H1 (cell line): ENCODE measurements around the gene FGD5. TPM values are rescaled to one million over a fixed set of nuclear protein-coding genes. Genes with fewer than 3 reads are reported as not detected.

Experiments
- CTCF ChIA-PET: fragments of 300-600 bp; sonication (Branson Sonifier 250); formaldehyde crosslinking; loops from one replicate; lab custom pipeline; 2021; ENCODE audit not compliant: partially characterized antibody; lab: Charles Lee
- POLR2A ChIA-PET: fragments of 300-600 bp; sonication (Branson Sonifier 250); formaldehyde crosslinking; loops from one replicate; lab custom pipeline; 2021; ENCODE audit warnings: inconsistent platforms; ENCODE audit not compliant: partially characterized antibody; lab: Charles Lee
- DNase-seq, 2 experiments: peaks; one replicate each; pipeline versions ENCODE4 v3.0.0 to v3.0.0-alpha.2; 2010 to 2022; ENCODE audit warnings: low spot score in 2 of 2, low read depth in 1 of 2, mixed read lengths in 1 of 2
- FAIRE-seq: peaks from 2 replicates; lab custom pipeline; 2011; peaks lifted over from hg19 to GRCh38; lab: Jason Lieb, UNC
- H2AFZ ChIP-seq: 2 replicates; pipeline ENCODE4 v1.8.1; 2012; ENCODE audit warnings: low read length, inconsistent platforms
- H2AK5ac ChIP-seq: 2 replicates; pipeline ENCODE4 v1.6.1; 2013; ENCODE audit warnings: low read depth, low read length
- H2BK120ac ChIP-seq: replicated peaks from 2 replicates; pipeline ENCODE3; 2013; ENCODE audit warnings: low read depth, low read length, inconsistent platforms
- H2BK12ac ChIP-seq: 2 replicates; pipeline ENCODE4 v1.6.1; 2013; ENCODE audit warnings: low read depth, low read length
- H2BK15ac ChIP-seq: 2 replicates; pipeline ENCODE4 v1.6.1; 2013; ENCODE audit warnings: low read length
- H2BK20ac ChIP-seq: 2 replicates; pipeline ENCODE4 v1.6.1; 2013; ENCODE audit warnings: low read length
- H2BK5ac ChIP-seq: 2 replicates; pipeline ENCODE4 v1.6.1; 2013; ENCODE audit warnings: low read depth, low read length
- H3K14ac ChIP-seq: 2 replicates; pipeline ENCODE4 v1.6.1; 2013; ENCODE audit warnings: inconsistent platforms; ENCODE audit not compliant: insufficient read length
- H3K18ac ChIP-seq: 2 replicates; pipeline ENCODE4 v1.6.1; 2013; ENCODE audit warnings: low read length; ENCODE audit errors: extremely low read depth
- H3K23ac ChIP-seq: 2 replicates; pipeline ENCODE4 v1.6.1; 2013; ENCODE audit warnings: inconsistent platforms; ENCODE audit not compliant: insufficient read length
- H3K23me2 ChIP-seq: 2 replicates; pipeline ENCODE4 v1.6.1; 2013; ENCODE audit warnings: low read depth, low read length
- H3K27ac ChIP-seq: 2 replicates; pipeline ENCODE4 v1.6.1; 2011; ENCODE audit warnings: low read depth, low read length, inconsistent platforms
- H3K27me3 ChIP-seq, 4 experiments: replicated peaks in 1 of 4; 1 replicate in 1 of 4; 2 replicates in 3 of 4; pipeline versions ENCODE4 v1.6.1 to v1.8.1; 2011 to 2013; ENCODE audit warnings: low read length in 3 of 4, mild to moderate bottlenecking in 3 of 4, inconsistent platforms in 2 of 4, mixed read lengths in 2 of 4, moderate library complexity in 1 of 4; ENCODE audit not compliant: control insufficient read depth in 3 of 4, insufficient read depth in 3 of 4; ENCODE audit errors: extremely low read depth in 1 of 4
- H3K36me3 ChIP-seq, 4 experiments: 2 replicates each; pipeline versions ENCODE4 v1.6.1 to v1.8.1; 2011 to 2013; ENCODE audit warnings: mild to moderate bottlenecking in 4 of 4, low read length in 3 of 4, moderate library complexity in 2 of 4, control low read depth in 1 of 4, inconsistent platforms in 1 of 4; ENCODE audit not compliant: insufficient read depth in 4 of 4, control insufficient read depth in 2 of 4
- H3K4ac ChIP-seq: replicated peaks from 2 replicates; pipeline ENCODE3; 2013; ENCODE audit warnings: low read length, low read depth, mixed read lengths, inconsistent platforms; ENCODE audit not compliant: insufficient read length
- H3K4me1 ChIP-seq, 4 experiments: replicated peaks in 1 of 4; 1 replicate in 1 of 4; 2 replicates in 3 of 4; pipeline versions ENCODE4 v1.6.1 to v1.8.1; 2011 to 2013; ENCODE audit warnings: low read length in 3 of 4, inconsistent platforms in 2 of 4, mixed read lengths in 1 of 4; ENCODE audit not compliant: insufficient read depth in 4 of 4, control insufficient read depth in 3 of 4
- H3K4me2 ChIP-seq, 2 experiments: 2 replicates each; pipeline versions ENCODE4 v1.6.1 to v1.8.1; 2011 to 2013; ENCODE audit warnings: low read depth in 2 of 2, low read length in 2 of 2, control low read depth in 1 of 2, inconsistent platforms in 1 of 2, mild to moderate bottlenecking in 1 of 2; ENCODE audit not compliant: insufficient read depth in 1 of 2
- H3K4me3 ChIP-seq, 4 experiments: fragments of 200-600, 300-600 bp in 1 of 4; sonication (generic), shearing (Covaris generic), sonication (Bioruptor Twin) in 1 of 4; 2 replicates each; pipeline versions ENCODE4 v1.5.1 to v1.8.1; 2011 to 2016; ENCODE audit warnings: low read length in 4 of 4, low read depth in 3 of 4, control low read depth in 2 of 4, inconsistent platforms in 2 of 4, mild to moderate bottlenecking in 2 of 4, mixed read lengths in 1 of 4, moderate library complexity in 1 of 4; ENCODE audit not compliant: insufficient read depth in 2 of 4; ENCODE audit errors: extremely low read depth in 1 of 4
- H3K56ac ChIP-seq: replicated peaks from 2 replicates; pipeline ENCODE3; 2013; ENCODE audit warnings: low read depth, mild to moderate bottlenecking, mixed read lengths, low read length, inconsistent platforms; ENCODE audit not compliant: insufficient read length
- H3K79me1 ChIP-seq: 2 replicates; pipeline ENCODE4 v1.6.1; 2013; ENCODE audit warnings: low read depth, low read length, control low read depth
- H3K79me2 ChIP-seq, 2 experiments: 2 replicates each; pipeline versions ENCODE4 v1.6.1 to v1.8.1; 2012 to 2013; ENCODE audit warnings: low read length in 2 of 2, mild to moderate bottlenecking in 2 of 2, inconsistent platforms in 1 of 2; ENCODE audit not compliant: insufficient read depth in 2 of 2, control insufficient read depth in 1 of 2
- H3K9ac ChIP-seq, 4 experiments: replicated peaks in 1 of 4; 1 replicate in 1 of 4; 2 replicates in 3 of 4; pipeline versions ENCODE4 v1.6.1 to v1.8.1; 2011 to 2013; ENCODE audit warnings: low read depth in 3 of 4, low read length in 3 of 4, control low read depth in 2 of 4, mild to moderate bottlenecking in 2 of 4, moderate library complexity in 2 of 4, inconsistent platforms in 1 of 4; ENCODE audit errors: extremely low read depth in 1 of 4
- H3K9me3 ChIP-seq, 2 experiments: 2 replicates each; pipeline versions ENCODE4 v1.6.1 to v1.8.1; 2012 to 2013; ENCODE audit warnings: mild to moderate bottlenecking in 2 of 2, moderate library complexity in 2 of 2, control low read depth in 1 of 2, inconsistent platforms in 1 of 2, low read depth in 1 of 2, low read length in 1 of 2, mixed read lengths in 1 of 2; ENCODE audit not compliant: insufficient read depth in 2 of 2
- H4K20me1 ChIP-seq, 2 experiments: replicated peaks in 1 of 2; 2 replicates each; pipeline versions ENCODE3 to v1.8.1; 2011 to 2013; ENCODE audit warnings: inconsistent platforms in 2 of 2, low read length in 2 of 2, mild to moderate bottlenecking in 1 of 2; ENCODE audit not compliant: insufficient read depth in 2 of 2, control insufficient read depth in 1 of 2
- H4K5ac ChIP-seq: 2 replicates; pipeline ENCODE4 v1.6.1; 2013; ENCODE audit warnings: low read length, low read depth, mixed read lengths, inconsistent platforms; ENCODE audit not compliant: insufficient read length
- H4K8ac ChIP-seq: 2 replicates; pipeline ENCODE4 v1.8.0; 2013; ENCODE audit warnings: mild to moderate bottlenecking, moderate library complexity, low read length, inconsistent platforms; ENCODE audit not compliant: insufficient read depth; ENCODE audit errors: extremely low read depth
- H4K91ac ChIP-seq: replicated peaks from 2 replicates; pipeline ENCODE3; 2013; ENCODE audit warnings: low read length, mixed read lengths, inconsistent platforms; ENCODE audit not compliant: insufficient read length
- GTF2F1 ChIP-seq: IDR thresholded peaks from 2 replicates; pipeline ENCODE4 v1.6.1; 2012; ENCODE audit warnings: low read depth, low read length, improper control_type of control experiment, borderline replicate concordance
- JUN ChIP-seq: IDR thresholded peaks from 2 replicates; pipeline ENCODE4 v1.6.1; 2011; ENCODE audit warnings: low read depth, mild to moderate bottlenecking, improper control_type of control experiment, low read length
- JUND ChIP-seq: IDR thresholded peaks from 2 replicates; pipeline ENCODE4 v1.6.1; 2011; ENCODE audit warnings: mild to moderate bottlenecking, improper control_type of control experiment, low read length
- KDM4A ChIP-seq: IDR thresholded peaks from one replicate; pipeline ENCODE4 v1.7.1; 2012; ENCODE audit warnings: low read depth, mild to moderate bottlenecking, moderate library complexity, low read length, inconsistent platforms; ENCODE audit not compliant: severe bottlenecking
- KDM5A ChIP-seq: fragments of 200-600 bp; IDR thresholded peaks from 2 replicates; pipeline ENCODE4 v1.7.1; 2012; ENCODE audit warnings: mild to moderate bottlenecking, low read length, inconsistent platforms, mixed read lengths
- POLR2AphosphoS5 ChIP-seq: IDR thresholded peaks from 2 replicates; pipeline ENCODE4 v1.6.1; 2011; ENCODE audit warnings: low read depth, low read length
- RAD21 ChIP-seq, 2 experiments: IDR thresholded peaks in 1 of 2; conservative IDR thresholded peaks in 1 of 2; 2 replicates each; pipeline ENCODE4 v1.6.1; 2011; ENCODE audit warnings: low read depth in 2 of 2, low read length in 2 of 2, improper control_type of control experiment in 1 of 2, inconsistent platforms in 1 of 2, mild to moderate bottlenecking in 1 of 2, moderate library complexity in 1 of 2
- RFX5 ChIP-seq: IDR thresholded peaks from 2 replicates; pipeline ENCODE4 v1.6.1; 2011; ENCODE audit warnings: low read depth, low read length, improper control_type of control experiment, borderline replicate concordance
- RNF2 ChIP-seq: fragments of 200-900, 300-1000 bp; sonication (generic); IDR thresholded peaks from 2 replicates; pipeline ENCODE4 v1.7.1; 2016; ENCODE audit warnings: borderline replicate concordance, low read depth, mild to moderate bottlenecking, antibody characterized with exemption, low read length; ENCODE audit not compliant: poor library complexity, severe bottlenecking; ENCODE audit errors: missing control alignments
- SAP30 ChIP-seq: fragments of 300-600 bp; sonication (generic); IDR thresholded peaks from 2 replicates; pipeline ENCODE4 v1.7.1; 2012; ENCODE audit warnings: low read length, moderate library complexity, mild to moderate bottlenecking, inconsistent platforms; ENCODE audit not compliant: insufficient read depth, insufficient replicate concordance
- SIX5 ChIP-seq: IDR thresholded peaks from 2 replicates; pipeline ENCODE4 v1.6.1; 2011; ENCODE audit warnings: mild to moderate bottlenecking, low read depth, low read length
- SP4 ChIP-seq: IDR thresholded peaks from 2 replicates; pipeline ENCODE4 v1.6.1; 2012; ENCODE audit warnings: low read length, inconsistent platforms
- SUZ12 ChIP-seq: fragments of 200-600 bp; sonication (generic); IDR thresholded peaks from 2 replicates; pipeline ENCODE4 v1.6.1; 2012; ENCODE audit warnings: mild to moderate bottlenecking, inconsistent platforms, low read length, moderate library complexity, mixed read lengths
- TAF7 ChIP-seq: optimal IDR thresholded peaks from 2 replicates; pipeline ENCODE3; 2011; ENCODE audit warnings: low read depth, mild to moderate bottlenecking, inconsistent platforms, low read length, moderate library complexity, borderline replicate concordance
- WGBS, 2 experiments: shearing (Covaris generic) in 1 of 2; methylation state at CpG; one replicate each; pipeline versions ENCODE4 v1.1.6 to v1.1.7; 2013 to 2015; ENCODE audit warnings: low lambda C conversion rate in 2 of 2, mixed read lengths in 2 of 2, inconsistent platforms in 1 of 2, low coverage in 1 of 2, missing lambda C conversion rate in 1 of 2; ENCODE audit not compliant: insufficient replicate concordance in 2 of 2, insufficient coverage in 1 of 2, insufficient read length in 1 of 2; ENCODE audit errors: extremely low coverage in 1 of 2, missing lambda C conversion rate in 1 of 2; 5-methylcytosine and 5-hydroxymethylcytosine counted together
- polyA plus RNA-seq, 7 experiments: library from polyadenylated mRNA; depleted of rRNA in 3 of 7; stranded (reverse) in 5 of 7; unstranded in 2 of 7; fragments of >200 nt in 5 of 7; fragments of 200-250 nt in 2 of 7; gene quantifications; 1 replicate in 5 of 7; 2 replicates in 1 of 7; 4 replicates in 1 of 7; pipeline versions ENCODE4 v1.2.1 to v1.2.3, GENCODE V29; 2011 to 2013; ENCODE audit warnings: missing spikeins in 2 of 7, mixed read lengths in 2 of 7
- total RNA-seq: library from RNA; stranded (reverse); fragmentation: NEBNext Ultra II Directional; extraction: Animal tissue kit (Norgen Biotek cat#: 25700); gene quantifications from 2 replicates; pipeline ENCODE4 v1.2.1, GENCODE V29; 2021

Gene FGD5
- total and polyA plus RNA-seq, 2 of the 8 experiments (the other 6 are each of a cell fraction or from before 2014, with no cell fraction given), result 4.7 to 14.3 TPM

GRCh38 chr3:14841836-14842235 lies 23.1 kb downstream of the FGD5 start:
- H2BK15ac ChIP-seq, result no peak overlapping the region
- no peaks in the 10 kb centered on the region for H3K79me2 ChIP-seq
- H2BK12ac ChIP-seq, result no peak overlapping the region
- no peak overlapping the region for H3K4ac ChIP-seq
- no peak overlapping the region for H3K56ac ChIP-seq
- H3K14ac ChIP-seq, result no peak overlapping the region
- peak overlapping the region; percentile 27; the same call in 1 of the 2 replicates for H3K18ac ChIP-seq
- no peaks in the 10 kb centered on the region for H3K23me2 ChIP-seq
- H3K36me3 ChIP-seq, result no peaks in the 10 kb centered on the region
- no peak overlapping the region for H3K23ac ChIP-seq
- no peak overlapping the region for H2AK5ac ChIP-seq
- DNase-seq, result no peak
- H2BK120ac ChIP-seq, result no peak overlapping the region
- no peak overlapping the region for H2AFZ ChIP-seq
- H3K9ac ChIP-seq, result no peak overlapping the region
- H4K5ac ChIP-seq, result no peak overlapping the region
- no peak overlapping the region for H2BK20ac ChIP-seq
- no peaks in the 10 kb centered on the region for H3K27me3 ChIP-seq
- FAIRE-seq, result no peak
- H3K27ac ChIP-seq, result no peak overlapping the region
- POLR2A ChIA-PET, result no interaction called here
- no peak overlapping the region for H4K8ac ChIP-seq
- no peak overlapping the region for H2BK5ac ChIP-seq
- H4K20me1 ChIP-seq, result no peaks in the 10 kb centered on the region
- H3K4me1 ChIP-seq, result peaks cover 1 to 11% (median 8%) of the 10 kb centered on the region in 4 experiments; a peak in 5 of 7 replicates
- WGBS, 2 experiments, result 77% methylated on average over 9 of the region's 9 CpGs; no CpG with 5 or more reads in 1 of the 2 experiments
- H3K79me1 ChIP-seq, result peaks cover 4% of the 10 kb centered on the region; the same call in 1 of the 2 replicates
- CTCF ChIA-PET, result interaction anchor here (1.0 to 10.3 kb wide), 6 partner anchors 10 to 60 kb away, joined by 3 to 109 read pairs (median 4); no protein-coding TSS in a partner anchor
- H3K4me3 ChIP-seq, result no peak overlapping the region
- no peak overlapping the region for H4K91ac ChIP-seq
- H3K9me3 ChIP-seq, result no peaks in the 10 kb centered on the region; a peak in 1 of 4 replicates
- H3K4me2 ChIP-seq, result no peak overlapping the region
- TF ChIP-seq KDM4A, result no peak
- no peak for TF ChIP-seq RNF2
- TF ChIP-seq TAF7, result no peak
- TF ChIP-seq RAD21 (IDR thresholded peaks at IDR 0.05 in 1 of 2, conservative IDR thresholded peaks at IDR 0.05 in 1 of 2; ENCODE audit: low read depth in 2 of 2, low read length in 2 of 2), result no peak
- no peak for TF ChIP-seq JUND
- TF ChIP-seq GTF2F1, result no peak
- no peak for TF ChIP-seq SAP30
- no peak for TF ChIP-seq SP4
- no peak for TF ChIP-seq SIX5
- no peak for TF ChIP-seq KDM5A
- no peak for TF ChIP-seq JUN
- TF ChIP-seq POLR2AphosphoS5, result no peak
- TF ChIP-seq SUZ12, result no peak
- TF ChIP-seq RFX5, result no peak
